B cell (primary cell): ENCODE measurements around the gene IRF2BPL.

ENCODE experiments used
- CTCF ChIP-seq: fragments of 200-600 bp; IDR thresholded peaks from one replicate; pipeline ENCODE4 v1.8.0; 2022; ENCODE audit warnings: antibody characterized with exemption, mild to moderate bottlenecking
- EZH2 ChIP-seq: IDR thresholded peaks from 2 replicates; pipeline ENCODE4 v1.6.1; 2012; ENCODE audit warnings: borderline replicate concordance, low read depth, mild to moderate bottlenecking, moderate library complexity, low read length; ENCODE audit not compliant: insufficient read depth, poor library complexity, severe bottlenecking

GRCh38 chr14:77008541-77008940 is 20.0 kb downstream of the IRF2BPL start:
- TF ChIP-seq CTCF = no peak
- TF ChIP-seq EZH2 = no peak
